T-helper 2 cell (primary cell): ENCODE data around the gene MDGA2.
A peak's percentile ranks its signal among the peaks of the same experiment; 100 is the strongest.
"Not testable (repeated sequence)": the region's sequence is repeated elsewhere in the genome, so short reads cannot be mapped to it uniquely, and the experiment has no call there.

Experiments used
- DNase-seq, 5 experiments: peaks; one replicate each; pipeline versions ENCODE4 v3.0.0 to v3.0.0-alpha.2; 2012 to 2022
- total RNA-seq, 2 donors: gene quantifications; one replicate each; lab custom pipeline; 2026; lab: John Stamatoyannopoulos, UW

MDGA2 gene
- total RNA-seq = 0 reads per million in 2 donors

- DNase-seq = peak in 1 of 5 experiments; percentile 58
Observed at GRCh38 chr14:47675466-47676314, at the start of gene MDGA2. TSS of gene MDGA2 (minus strand) at chr14:47675605.

DNA sequence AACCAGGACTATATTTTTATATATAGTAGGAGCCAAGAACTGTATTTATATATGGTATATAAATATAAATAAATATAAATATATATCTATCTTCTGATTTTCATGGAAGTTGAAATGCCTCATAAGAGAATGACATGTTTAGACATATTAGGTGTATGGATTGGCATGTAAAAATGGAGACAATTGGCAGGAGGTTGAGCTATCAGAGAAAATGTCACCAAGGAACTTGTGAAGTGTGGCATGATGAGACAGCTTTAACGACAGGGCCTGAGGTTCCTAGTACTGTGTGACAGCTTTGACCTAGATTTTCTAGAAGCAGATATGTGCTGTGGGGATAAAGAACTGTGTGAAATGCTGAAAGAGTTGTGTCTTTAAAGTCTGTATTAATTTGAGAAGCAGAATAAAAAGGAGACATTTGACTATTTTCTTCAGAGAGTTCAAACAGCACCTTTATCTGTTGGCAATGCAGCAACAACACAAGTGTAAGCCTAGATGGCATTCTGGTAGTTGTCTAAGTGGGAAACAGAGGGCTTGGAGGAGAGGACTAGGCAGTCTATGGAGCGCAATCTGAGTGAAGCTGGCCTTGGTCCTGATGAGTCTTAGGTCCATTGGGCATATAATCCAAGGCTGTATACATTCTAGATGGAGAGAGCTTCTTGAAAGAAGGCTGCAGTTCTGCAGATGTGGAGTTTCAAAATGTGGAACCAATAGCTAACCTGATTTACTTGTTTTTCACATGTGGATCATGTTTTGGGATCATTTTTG lies 47.7 kb upstream of the MDGA2 start:
- no peak for DNase-seq

DNA sequence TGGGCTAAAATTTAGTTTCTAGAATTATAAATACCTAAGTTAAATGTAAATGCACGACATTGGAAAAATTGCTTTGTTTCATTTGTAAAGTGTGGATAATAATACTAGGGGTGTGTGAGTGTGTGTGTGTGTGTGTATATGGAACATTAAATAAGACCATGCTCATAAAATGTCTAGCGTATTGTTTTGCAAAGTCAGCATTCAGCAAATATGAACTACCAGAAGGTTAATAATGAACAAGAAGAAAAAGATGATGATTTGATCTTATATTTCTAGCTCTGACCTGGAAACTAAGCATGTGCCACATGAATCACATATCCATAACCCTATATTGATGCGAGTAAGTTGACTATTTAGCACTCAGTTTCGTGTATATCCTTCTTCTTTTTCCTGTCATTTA lies 44.9 kb upstream of the MDGA2 start:
- no peak for DNase-seq

DNA sequence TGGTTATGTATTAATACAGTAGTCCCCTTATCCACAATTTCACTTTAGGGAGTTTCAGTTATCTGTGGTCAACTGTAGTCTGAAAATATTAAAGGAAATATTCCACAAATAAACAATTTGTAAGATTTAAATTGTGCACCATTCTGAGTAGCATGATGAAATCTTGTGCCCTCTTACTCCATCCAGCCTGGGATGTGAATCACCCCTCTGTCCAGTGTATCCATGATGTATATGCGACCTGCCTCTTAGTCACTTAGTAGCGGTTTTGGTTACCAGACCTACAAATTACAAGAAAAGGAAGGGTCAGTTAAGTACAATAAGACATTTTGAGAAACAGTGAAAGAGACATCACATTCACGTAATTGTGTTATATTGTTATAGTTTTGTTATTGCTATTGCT lies 39.9 kb upstream of the MDGA2 start:
- DNase-seq = no peak

DNA sequence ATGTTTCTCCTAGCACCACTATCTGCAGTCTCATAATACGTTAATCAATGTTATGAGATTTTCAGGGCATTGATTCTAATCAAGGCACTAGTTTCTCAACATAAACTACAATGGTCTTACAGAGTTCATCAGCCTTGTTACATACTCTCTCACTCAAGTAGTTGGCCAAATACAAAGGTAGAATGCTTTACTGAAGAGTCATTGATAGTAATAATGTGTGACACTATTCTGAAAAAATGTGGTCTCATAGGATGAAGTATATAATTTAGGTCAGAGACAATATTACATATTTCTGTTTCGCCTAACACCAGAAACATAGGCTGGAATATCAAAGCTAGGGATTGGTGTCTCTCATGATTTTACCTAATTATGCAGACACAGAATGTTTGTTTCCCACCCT lies 35.2 kb upstream of the MDGA2 start:
- no peak for DNase-seq

DNA sequence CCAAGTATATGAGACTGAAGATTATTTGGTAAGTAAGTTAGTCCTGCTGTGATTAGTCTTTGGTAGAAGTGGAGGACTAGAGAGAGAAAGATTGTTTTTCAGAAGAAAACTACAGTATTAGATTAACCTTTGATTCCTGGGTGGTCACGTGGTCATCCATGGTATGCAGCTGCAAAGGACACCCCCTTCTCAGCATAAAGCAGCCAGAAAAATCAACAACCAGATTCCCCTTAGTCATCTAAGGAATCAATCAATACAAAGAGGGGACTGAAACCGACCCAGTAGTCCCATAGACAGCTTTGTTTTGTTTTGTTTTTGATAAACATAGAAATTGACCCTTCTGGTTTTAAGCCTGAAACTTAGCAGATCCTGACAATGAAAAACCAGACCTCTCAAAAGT lies 30.3 kb upstream of the MDGA2 start:
- no peak for DNase-seq

- DNase-seq = no peak
Observed at GRCh38 chr14:47691829-47692228, 16.4 kb upstream of the MDGA2 start.

DNA sequence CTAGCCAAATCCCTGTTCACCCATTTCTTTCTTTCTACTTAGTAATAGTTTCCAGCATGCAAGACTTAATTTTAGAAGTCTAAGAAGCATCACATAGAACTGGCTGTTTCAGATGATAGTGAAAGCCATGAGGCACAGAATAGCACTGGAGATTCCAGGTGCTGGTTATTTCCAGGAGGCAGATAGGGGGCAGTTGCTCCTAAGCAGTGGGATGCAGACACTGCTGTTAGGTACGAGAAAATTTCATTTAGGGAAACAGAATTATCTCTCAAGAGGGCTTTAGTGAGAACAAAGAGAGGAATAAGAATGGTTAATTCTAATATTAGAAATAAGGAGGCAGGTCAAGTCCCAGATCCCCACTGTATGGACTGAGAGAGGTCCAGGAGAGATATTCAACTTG lies 3.6 kb upstream of the MDGA2 start:
- no peak for DNase-seq

DNA sequence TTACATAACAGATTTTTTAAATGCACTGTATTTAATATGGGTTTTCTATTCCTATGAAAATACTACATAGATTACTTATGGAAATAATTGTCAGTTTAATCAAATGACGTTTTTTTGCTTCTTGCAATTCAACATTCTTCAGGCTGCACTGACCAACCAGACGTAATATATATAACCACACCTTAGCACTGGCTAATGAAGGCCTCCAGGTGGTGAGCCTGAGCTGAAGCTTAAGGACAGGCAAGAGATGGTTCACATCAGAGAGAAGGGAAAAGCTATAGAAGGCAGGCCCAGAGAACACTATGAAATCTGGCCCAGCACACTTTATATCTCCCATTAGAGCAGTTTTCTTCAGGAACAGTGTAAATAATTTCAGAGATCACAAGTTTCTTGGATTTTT lies 2.8 kb upstream of the MDGA2 start:
- DNase-seq = no peak

GRCh38 chr14:47676315-47676617 lies 861 bp upstream of the MDGA2 start:
- DNase-seq = no peak

- DNase-seq = no peak
Observed at GRCh38 chr14:47674543-47675465, 601 bp downstream of the MDGA2 start.

DNA sequence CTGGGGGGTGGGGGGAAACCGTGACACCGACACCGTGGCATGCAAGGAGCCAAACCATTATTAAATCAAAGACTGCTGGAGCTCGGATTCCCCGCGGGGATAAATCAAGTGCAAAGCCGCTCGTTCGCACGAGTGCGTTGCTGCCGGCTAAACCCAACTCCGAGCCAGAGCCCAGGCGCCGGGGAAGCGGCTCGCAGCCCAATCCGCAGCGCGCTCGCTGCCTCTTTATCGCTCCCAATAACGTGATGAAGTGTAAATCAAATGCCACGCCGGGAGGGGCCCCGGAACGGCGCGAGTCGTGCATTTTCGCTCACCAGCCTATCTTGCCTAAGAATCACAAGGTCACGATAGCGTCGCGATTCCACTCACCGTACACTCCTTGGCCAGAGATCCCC lies 1.3 kb downstream of the MDGA2 start:
- no peak for DNase-seq

GRCh38 chr14:47665337-47666134 lies 9.9 kb downstream of the MDGA2 start:
- no peak for DNase-seq

GRCh38 chr14:47662466-47662865 lies 12.9 kb downstream of the MDGA2 start:
- DNase-seq = no peak

- no peak for DNase-seq
Observed at GRCh38 chr14:47660158-47660557, 15.2 kb downstream of the MDGA2 start.

DNA sequence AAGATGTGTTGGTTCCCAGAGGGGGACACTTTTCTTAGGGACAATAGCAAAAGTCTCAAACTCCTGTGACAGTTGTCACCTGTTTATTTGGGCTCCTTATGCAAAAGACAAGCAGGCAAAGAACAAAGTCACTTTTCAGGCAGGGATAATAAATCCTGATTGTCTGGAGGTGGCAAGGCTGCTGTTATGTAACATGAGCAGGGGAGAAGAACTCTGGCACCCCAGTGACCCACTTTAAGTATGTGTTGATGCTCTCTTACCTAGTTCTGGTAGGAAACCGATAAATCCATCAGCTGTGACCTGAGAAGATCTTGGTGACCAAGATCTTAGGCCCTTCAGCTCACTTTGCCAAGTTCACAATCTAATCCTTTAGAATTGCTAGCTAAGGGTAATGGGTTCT lies 17.4 kb downstream of the MDGA2 start:
- no peak for DNase-seq

GRCh38 chr14:47657143-47657542 lies 18.3 kb downstream of the MDGA2 start:
- DNase-seq = no peak

DNA sequence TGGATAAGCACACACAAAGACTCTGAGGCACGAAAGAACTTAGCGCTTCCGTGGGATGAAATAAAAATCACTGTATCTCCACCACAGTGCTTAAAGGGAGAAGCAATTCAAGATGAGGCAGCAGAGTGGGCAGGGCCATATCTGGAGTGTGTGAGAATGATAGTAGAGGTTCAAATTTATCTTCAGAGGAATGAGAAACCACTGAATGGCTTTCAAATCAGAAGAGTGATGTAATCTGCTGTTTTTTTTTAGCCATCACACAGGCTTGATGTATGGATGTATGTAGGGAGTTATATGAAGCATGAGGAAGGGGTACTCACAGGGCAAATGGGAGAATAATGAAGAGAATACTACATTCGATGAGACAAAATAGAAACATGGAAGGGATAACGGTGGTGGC lies 24.1 kb downstream of the MDGA2 start:
- DNase-seq = no peak

DNA sequence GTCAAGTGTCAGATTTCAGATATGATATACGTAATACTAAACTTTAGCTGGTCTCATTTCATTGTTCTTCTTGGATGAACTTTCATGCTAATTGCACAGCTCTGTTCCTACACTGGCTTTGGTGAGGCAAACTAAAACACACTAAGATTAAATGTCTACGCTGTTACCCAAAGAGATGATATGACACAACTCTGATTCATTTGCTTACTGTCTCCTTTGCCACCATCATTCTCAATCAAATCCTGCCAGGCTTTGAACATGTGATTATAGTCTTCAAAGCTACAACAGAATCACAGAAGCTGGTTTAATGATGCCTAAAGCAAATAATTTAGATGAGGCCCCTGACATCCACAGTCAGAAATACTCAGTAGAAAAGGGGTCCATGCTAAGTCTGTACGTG lies 37.7 kb downstream of the MDGA2 start:
- DNase-seq = no peak

- no peak for DNase-seq
Observed at GRCh38 chr14:47626151-47627035, 49.0 kb downstream of the MDGA2 start.

- not testable (repeated sequence) for DNase-seq
Observed at GRCh38 chr14:47624126-47624525, 51.3 kb downstream of the MDGA2 start.
